ENCODE results near the gene PNLIPRP3. TPM values are rescaled to one million over a fixed set of nuclear protein-coding genes. Genes with fewer than 3 reads are reported as not detected.

The PNLIPRP3 gene
- total and polyA plus RNA-seq, 9 of the 15 experiments (the other 6 are each of a cell fraction or from before 2014, with no cell fraction given): not detected

GRCh38 chr10:116470768-116471415, 43.2 kb downstream of the PNLIPRP3 start (continued):
- TF ChIP-seq, protein P1, sequence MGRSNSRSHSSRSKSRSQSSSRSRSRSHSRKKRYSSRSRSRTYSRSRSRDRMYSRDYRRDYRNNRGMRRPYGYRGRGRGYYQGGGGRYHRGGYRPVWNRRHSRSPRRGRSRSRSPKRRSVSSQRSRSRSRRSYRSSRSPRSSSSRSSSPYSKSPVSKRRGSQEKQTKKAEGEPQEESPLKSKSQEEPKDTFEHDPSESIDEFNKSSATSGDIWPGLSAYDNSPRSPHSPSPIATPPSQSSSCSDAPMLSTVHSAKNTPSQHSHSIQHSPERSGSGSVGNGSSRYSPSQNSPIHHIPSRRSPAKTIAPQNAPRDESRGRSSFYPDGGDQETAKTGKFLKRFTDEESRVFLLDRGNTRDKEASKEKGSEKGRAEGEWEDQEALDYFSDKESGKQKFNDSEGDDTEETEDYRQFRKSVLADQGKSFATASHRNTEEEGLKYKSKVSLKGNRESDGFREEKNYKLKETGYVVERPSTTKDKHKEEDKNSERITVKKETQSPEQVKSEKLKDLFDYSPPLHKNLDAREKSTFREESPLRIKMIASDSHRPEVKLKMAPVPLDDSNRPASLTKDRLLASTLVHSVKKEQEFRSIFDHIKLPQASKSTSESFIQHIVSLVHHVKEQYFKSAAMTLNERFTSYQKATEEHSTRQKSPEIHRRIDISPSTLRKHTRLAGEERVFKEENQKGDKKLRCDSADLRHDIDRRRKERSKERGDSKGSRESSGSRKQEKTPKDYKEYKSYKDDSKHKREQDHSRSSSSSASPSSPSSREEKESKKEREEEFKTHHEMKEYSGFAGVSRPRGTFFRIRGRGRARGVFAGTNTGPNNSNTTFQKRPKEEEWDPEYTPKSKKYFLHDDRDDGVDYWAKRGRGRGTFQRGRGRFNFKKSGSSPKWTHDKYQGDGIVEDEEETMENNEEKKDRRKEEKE (IDR thresholded peaks at IDR 0.05; ENCODE audit: borderline replicate concordance in 1 of 2, control insufficient read depth in 1 of 2, low read depth in 2 of 2, low read length in 1 of 2): no peak
- TF ChIP-seq HCFC1 (IDR thresholded peaks at IDR 0.05; ENCODE audit: low read depth, low read length) (no peak), ZNF124 (CRISPR knock-in tag; IDR thresholded peaks at IDR 0.05) (no peak), SMARCC2 (IDR thresholded peaks at IDR 0.05; ENCODE audit: low read depth) (no peak), CTCFL (IDR thresholded peaks at IDR 0.05; ENCODE audit: borderline replicate concordance, insufficient read depth, low read depth, low read length, poor library complexity, severe bottlenecking) (peak; percentile 44), CBFB (CRISPR knock-in tag; IDR thresholded peaks at IDR 0.05) (no peak), EHMT2 (IDR thresholded peaks at IDR 0.05) (no peak), PRMT5 (CRISPR knock-in tag; IDR thresholded peaks at IDR 0.05) (no peak), CTCF (IDR thresholded peaks at IDR 0.05 in 2 of 3, conservative IDR thresholded peaks at IDR 0.05 in 1 of 3; ENCODE audit: insufficient read depth in 2 of 3, low read depth in 1 of 3, low read length in 3 of 3) (peak in 2 of 3 experiments; percentile 29 to 50; a peak in 2 of 6 replicates)

All from K562 (cell line).